PC-9 (cell line): Measurements from ENCODE around the gene CACNA1B.

ENCODE experiments used
- CTCF ChIP-seq: fragments of 200-600 bp; sonication (generic); conservative IDR thresholded peaks from 2 replicates; pipeline ENCODE4 v1.6.1; 2017; ENCODE audit warnings: mixed run types, antibody characterized with exemption, mild to moderate bottlenecking, moderate library complexity
- EZH2 ChIP-seq: fragments of 200-600 bp; sonication (generic); IDR thresholded peaks from 2 replicates; pipeline ENCODE4 v1.8.0; 2017; ENCODE audit warnings: antibody characterized with exemption, low read depth

DNA sequence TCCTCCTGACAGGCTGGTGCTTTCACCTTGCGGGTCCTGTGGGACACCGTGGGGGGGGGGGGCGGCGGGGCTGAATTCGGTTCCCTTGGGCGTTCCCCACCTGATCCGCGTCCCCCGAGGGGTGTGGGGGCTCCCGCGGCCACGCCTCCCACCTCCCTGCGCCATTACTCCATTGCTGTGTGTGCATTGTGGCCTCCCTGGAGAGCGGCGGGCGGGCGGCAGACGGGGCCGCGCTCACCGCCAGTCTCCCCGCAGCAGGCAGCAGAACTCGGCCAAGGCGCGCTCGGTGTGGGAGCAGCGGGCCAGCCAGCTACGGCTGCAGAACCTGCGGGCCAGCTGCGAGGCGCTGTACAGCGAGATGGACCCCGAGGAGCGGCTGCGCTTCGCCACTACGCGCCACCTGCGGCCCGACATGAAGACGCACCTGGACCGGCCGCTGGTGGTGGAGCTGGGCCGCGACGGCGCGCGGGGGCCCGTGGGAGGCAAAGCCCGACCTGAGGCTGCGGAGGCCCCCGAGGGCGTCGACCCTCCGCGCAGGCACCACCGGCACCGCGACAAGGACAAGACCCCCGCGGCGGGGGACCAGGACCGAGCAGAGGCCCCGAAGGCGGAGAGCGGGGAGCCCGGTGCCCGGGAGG, 145.3 kb downstream of the CACNA1B start:
- TF ChIP-seq CTCF (no peak), EZH2 (no peak)
